HCT116 (cell line): Measurements from ENCODE around the gene SLC19A1. TPM values are rescaled to one million over a fixed set of nuclear protein-coding genes. Genes with fewer than 3 reads are reported as not detected.

Experiments used
- ATAC-seq: fragments of 200-7000 bp; cut with Tn5 transposase; 2 replicates; pipeline ENCODE4 v1.9.1; 2020; ENCODE audit warnings: mild to moderate bottlenecking, moderate library complexity
- BruUV-seq: library from RNA; stranded (reverse); fragments of 400-500 nt; replicated peaks from 2 replicates; lab custom pipeline; 2021; lab: Mats Ljungman, UMichigan
- CTCF ChIA-PET: fragments of 300-600 bp; sonication (Branson Sonifier 250); formaldehyde crosslinking; loops from one replicate; lab custom pipeline; 2021; ENCODE audit warnings: antibody characterized with exemption; lab: Charles Lee
- POLR2A ChIA-PET: fragments of 300-600, 350-600 bp; sonication (Branson Sonifier 250); formaldehyde crosslinking; loops from one replicate; lab custom pipeline; 2021; ENCODE audit warnings: antibody characterized with exemption; lab: Charles Lee
- RAD21 ChIA-PET, 2 experiments: fragments of 300-600 bp; sonication (Branson Sonifier 250); formaldehyde crosslinking; loops; one replicate each; lab custom pipeline; 2023; ENCODE audit warnings: low total read pairs in 2 of 2; ENCODE audit not compliant: uncharacterized antibody in 2 of 2, unreplicated experiment in 2 of 2, low non-redundant PET in 1 of 2; lab: Charles Lee
- DNase-seq: peaks from one replicate; pipeline ENCODE4 v3.0.0-alpha.2; 2010; ENCODE audit warnings: low read depth, low spot score
- H2AFZ ChIP-seq: fragments of 200-600 bp; shearing (Covaris generic), sonication (generic); 2 replicates; pipeline ENCODE4 v1.6.1; 2017; ENCODE audit warnings: low read depth, mixed run types, mixed read lengths, antibody characterized with exemption, low read length; ENCODE audit not compliant: poor library complexity, severe bottlenecking
- H3K27ac ChIP-seq: 2 replicates; pipeline ENCODE4 v1.5.1; 2012; ENCODE audit warnings: low read depth, low read length
- H3K27me3 ChIP-seq: fragments of 200-600 bp; sonication (generic); 2 replicates; pipeline ENCODE4 v1.6.1; 2016; ENCODE audit warnings: mixed run types, low read length, mixed read lengths; ENCODE audit not compliant: insufficient read depth
- H3K36me3 ChIP-seq, 2 experiments: fragments of 200-500 bp in 1 of 2; fragments of 200-600 bp in 1 of 2; sonication (Bioruptor generic) in 1 of 2; sonication (generic) in 1 of 2; 2 replicates each; pipeline versions ENCODE4 v1.5.1 to v1.6.1; 2014 to 2016; ENCODE audit warnings: low read length in 2 of 2, inconsistent platforms in 1 of 2, mixed read lengths in 1 of 2, mixed run types in 1 of 2; ENCODE audit not compliant: insufficient read depth in 2 of 2, control insufficient read depth in 1 of 2
- H3K4me1 ChIP-seq, 2 experiments: fragments of 200-600 bp in 1 of 2; sonication (generic) in 1 of 2; 2 replicates each; pipeline versions ENCODE4 v1.5.1 to v1.6.1; 2012 to 2017; ENCODE audit warnings: low read length in 2 of 2, inconsistent platforms in 1 of 2, mild to moderate bottlenecking in 1 of 2, mixed read lengths in 1 of 2, mixed run types in 1 of 2, moderate library complexity in 1 of 2; ENCODE audit not compliant: insufficient read depth in 2 of 2, control insufficient read depth in 1 of 2
- H3K4me2 ChIP-seq: fragments of 200-600 bp; sonication (generic); 2 replicates; pipeline ENCODE4 v1.6.1; 2017; ENCODE audit warnings: mixed run types, low read length, mixed read lengths
- H3K4me3 ChIP-seq, 2 experiments: fragments of 200-600 bp in 1 of 2; sonication (generic) in 1 of 2; replicated peaks in 1 of 2; 2 replicates each; pipeline ENCODE4 v1.5.1; 2011 to 2016; ENCODE audit warnings: low read length in 2 of 2, control low read depth in 1 of 2, low read depth in 1 of 2, mild to moderate bottlenecking in 1 of 2, mixed read lengths in 1 of 2, mixed run types in 1 of 2
- H3K79me2 ChIP-seq: fragments of 200-600 bp; sonication (generic); 2 replicates; pipeline ENCODE4 v1.6.1; 2017; ENCODE audit warnings: mild to moderate bottlenecking, mixed run types, low read length, moderate library complexity, mixed read lengths; ENCODE audit not compliant: insufficient read depth
- H3K9ac ChIP-seq: fragments of 200-600 bp; sonication (generic); 2 replicates; pipeline ENCODE4 v1.6.1; 2016; ENCODE audit warnings: low read length, mixed read lengths
- H3K9me2 ChIP-seq: fragments of 200-600 bp; sonication (generic), shearing (Covaris generic); 2 replicates; pipeline ENCODE4 v1.6.1; 2017; ENCODE audit warnings: mixed run types, mild to moderate bottlenecking, moderate library complexity; ENCODE audit not compliant: insufficient read depth
- H3K9me3 ChIP-seq, 2 experiments: fragments of 200-500 bp in 1 of 2; fragments of 200-600 bp in 1 of 2; sonication (Bioruptor generic) in 1 of 2; sonication (generic) in 1 of 2; 2 replicates each; pipeline ENCODE4 v1.6.1; 2014 to 2017; ENCODE audit warnings: low read length in 2 of 2, mixed read lengths in 2 of 2, inconsistent platforms in 1 of 2, low read depth in 1 of 2, mild to moderate bottlenecking in 1 of 2, mixed run types in 1 of 2, moderate library complexity in 1 of 2; ENCODE audit not compliant: control insufficient read depth in 1 of 2, insufficient read depth in 1 of 2
- H4K20me1 ChIP-seq: fragments of 200-600 bp; sonication (generic), shearing (Covaris generic); 2 replicates; pipeline ENCODE4 v1.6.1; 2017; ENCODE audit warnings: mixed run types, mild to moderate bottlenecking, moderate library complexity; ENCODE audit not compliant: insufficient read depth
- ATF3 ChIP-seq: IDR thresholded peaks from 2 replicates; pipeline ENCODE4 v1.6.1; 2012
- CTCF ChIP-seq, 3 experiments: fragments of 200-600 bp in 1 of 3; sonication (generic) in 1 of 3; IDR thresholded peaks in 2 of 3; conservative IDR thresholded peaks in 1 of 3; 2 replicates each; pipeline ENCODE4 v1.5.1; 2012 to 2017; ENCODE audit warnings: low read depth in 2 of 3, low read length in 2 of 3, antibody characterized with exemption in 1 of 3, borderline replicate concordance in 1 of 3, control low read depth in 1 of 3, mild to moderate bottlenecking in 1 of 3, mixed read lengths in 1 of 3, mixed run types in 1 of 3, moderate library complexity in 1 of 3; ENCODE audit not compliant: insufficient read depth in 1 of 3
- EZH2 ChIP-seq: fragments of 200-600 bp; sonication (generic); IDR thresholded peaks from 2 replicates; pipeline ENCODE4 v1.6.1; 2017; ENCODE audit warnings: antibody characterized with exemption, mixed run types
- EZH2phosphoT487 ChIP-seq: fragments of 200-600 bp; IDR thresholded peaks from 2 replicates; pipeline ENCODE4 v1.6.1; 2018; ENCODE audit warnings: antibody characterized with exemption, borderline replicate concordance
- JUND ChIP-seq: IDR thresholded peaks from 2 replicates; pipeline ENCODE4 v1.6.1; 2012
- POLR2A ChIP-seq: IDR thresholded peaks from 2 replicates; pipeline ENCODE4 v1.7.0; 2011; ENCODE audit warnings: borderline replicate concordance; ENCODE audit not compliant: insufficient read depth, insufficient read length; ENCODE audit errors: extremely low read depth
- POLR2AphosphoS5 ChIP-seq: IDR thresholded peaks from 2 replicates; pipeline ENCODE4 v1.6.1; 2011; ENCODE audit warnings: mild to moderate bottlenecking, low read depth, low read length, moderate library complexity
- SRF ChIP-seq: IDR thresholded peaks from 2 replicates; pipeline ENCODE4 v1.6.1; 2012; ENCODE audit warnings: low read depth
- YY1 ChIP-seq: IDR thresholded peaks from 2 replicates; pipeline ENCODE4 v1.6.1; 2011; ENCODE audit warnings: low read length, low read depth, moderate library complexity, mild to moderate bottlenecking; ENCODE audit not compliant: insufficient replicate concordance; ENCODE audit errors: extremely low read depth
- ZBTB33 ChIP-seq: IDR thresholded peaks from 2 replicates; pipeline ENCODE4 v1.6.1; 2011; ENCODE audit warnings: mild to moderate bottlenecking, low read length, moderate library complexity; ENCODE audit not compliant: insufficient replicate concordance; ENCODE audit errors: extremely low read depth
- intact Hi-C: fragments of 100-400 bp; cut with micrococcal nuclease; formaldehyde crosslinking; loops from 2 replicates; pipeline ENCODE4 v1.10.0; 2022
- total RNA-seq: library from RNA; stranded (reverse); gene quantifications from one replicate; pipeline ENCODE4 v1.2.1, GENCODE V29; 2021; ENCODE audit not compliant: unreplicated experiment

The SLC19A1 gene
- total RNA-seq, 1 experiment from 2014 or later, result 50.2 TPM

GRCh38 chr21:45575993-45576837 lies 34.0 kb upstream of the SLC19A1 start:
- Histone ChIP-seq H4K20me1 (no peaks in the 10 kb centered on the region), H3K9me2 (no peaks in the 10 kb centered on the region), H3K27ac (no peak overlapping the region), H3K9me3 (no peaks in the 10 kb centered on the region), H3K36me3 (no peaks in the 10 kb centered on the region), H3K4me2 (no peak overlapping the region), H3K9ac (no peak overlapping the region), H3K4me1 (peaks cover 0 to 6% of the 10 kb centered on the region in 2 experiments; a peak in 1 of 4 replicates), H3K4me3 (no peak overlapping the region), H3K79me2 (no peaks in the 10 kb centered on the region), H3K27me3 (no peaks in the 10 kb centered on the region), H2AFZ (no peak overlapping the region)
- POLR2A ChIA-PET, result no interaction called here
- RAD21 ChIA-PET, result no interaction called here
- no peak for TF ChIP-seq SRF
- no peak for TF ChIP-seq POLR2A
- no peak for TF ChIP-seq YY1
- TF ChIP-seq CTCF (IDR thresholded peaks at IDR 0.05 in 2 of 3, conservative IDR thresholded peaks at IDR 0.05 in 1 of 3; ENCODE audit: borderline replicate concordance in 1 of 3, insufficient read depth in 1 of 3, low read depth in 2 of 3, low read length in 2 of 3), result no peak
- TF ChIP-seq EZH2, result no peak
- TF ChIP-seq POLR2AphosphoS5, result no peak
- TF ChIP-seq ZBTB33, result no peak
- no peak for TF ChIP-seq ATF3
- no peak for TF ChIP-seq EZH2phosphoT487
- TF ChIP-seq JUND, result no peak
- CTCF ChIA-PET, result interaction anchor here (1.0 kb wide), 2 partner anchors 20 to 245 kb away, joined by 3 to 5 read pairs; no protein-coding TSS in a partner anchor
- no peak for ATAC-seq
- no TSS peak for BruUV-seq
- intact Hi-C loops, result no loop called here
- DNase-seq, result no peak
